Transverse colon (tissue), 4 donors: ENCODE data around the gene CAPN1.

Experiments used
- EP300 ChIP-seq: sonication (generic); formaldehyde crosslinking; IDR thresholded peaks from one replicate; pipeline ENCODE4 v1.6.1; 2017; ENCODE audit warnings: antibody characterized with exemption, low read depth
- POLR2A ChIP-seq: fragments of 450-650 bp; IDR thresholded peaks from one replicate; pipeline ENCODE4 v1.6.1; 2016; ENCODE audit warnings: antibody characterized with exemption, mild to moderate bottlenecking, moderate library complexity
- POLR2AphosphoS5 ChIP-seq, 3 donors: sonication (generic); formaldehyde crosslinking; IDR thresholded peaks; one replicate each; pipeline ENCODE4 v1.6.1; 2016; ENCODE audit warnings: antibody characterized with exemption in 3 of 3
- TF ChIP-seq, protein P1 (sequence below), 5 experiments: fragments of 200-600 bp in 3 of 5; fragments of 450-650 bp in 2 of 5; sonication (generic) in 3 of 5; IDR thresholded peaks; 1 replicate in 2 of 5; 2 replicates in 3 of 5; pipeline ENCODE4 v1.5.1; 2016 to 2017; ENCODE audit warnings: antibody characterized with exemption in 5 of 5, inconsistent platforms in 3 of 5, mild to moderate bottlenecking in 2 of 5, moderate library complexity in 1 of 5

DNA sequence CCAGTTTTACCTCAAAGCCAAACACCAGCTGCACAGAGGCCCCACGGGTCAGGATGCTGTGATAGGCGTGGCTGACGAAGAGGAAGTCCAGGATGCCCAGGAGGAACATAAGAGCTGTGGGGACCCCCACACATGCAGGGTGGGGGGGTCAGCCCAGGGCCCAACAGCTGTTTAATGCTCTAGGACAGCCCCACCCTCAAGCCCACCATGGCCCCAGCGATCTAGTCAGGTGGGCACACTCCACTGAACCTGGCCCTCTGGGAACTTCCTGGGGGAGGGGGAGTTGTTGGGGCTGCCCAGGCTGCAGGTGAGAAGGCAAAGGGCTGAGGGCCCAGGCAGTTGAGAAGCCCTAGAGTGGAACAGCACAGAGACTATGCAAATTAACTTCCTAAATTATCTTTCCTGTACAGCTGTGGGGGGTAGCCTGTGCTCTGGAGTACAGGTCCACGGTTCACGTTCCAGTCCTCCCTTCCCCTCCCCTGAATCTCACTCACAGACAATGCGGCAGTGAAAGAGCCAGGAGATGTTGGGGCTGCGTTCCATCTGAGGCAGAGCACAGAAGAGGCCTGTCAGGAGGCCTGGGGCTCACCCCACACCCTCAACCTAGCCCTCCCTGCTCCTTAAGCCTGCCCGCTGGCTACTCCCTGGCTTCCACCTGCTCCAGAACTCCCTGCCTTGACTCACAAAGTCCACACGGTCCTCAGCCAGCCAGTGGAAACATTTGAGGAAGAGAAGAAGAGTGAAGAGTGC is 49.3 kb upstream of the CAPN1 start:
- TF ChIP-seq, protein P1, sequence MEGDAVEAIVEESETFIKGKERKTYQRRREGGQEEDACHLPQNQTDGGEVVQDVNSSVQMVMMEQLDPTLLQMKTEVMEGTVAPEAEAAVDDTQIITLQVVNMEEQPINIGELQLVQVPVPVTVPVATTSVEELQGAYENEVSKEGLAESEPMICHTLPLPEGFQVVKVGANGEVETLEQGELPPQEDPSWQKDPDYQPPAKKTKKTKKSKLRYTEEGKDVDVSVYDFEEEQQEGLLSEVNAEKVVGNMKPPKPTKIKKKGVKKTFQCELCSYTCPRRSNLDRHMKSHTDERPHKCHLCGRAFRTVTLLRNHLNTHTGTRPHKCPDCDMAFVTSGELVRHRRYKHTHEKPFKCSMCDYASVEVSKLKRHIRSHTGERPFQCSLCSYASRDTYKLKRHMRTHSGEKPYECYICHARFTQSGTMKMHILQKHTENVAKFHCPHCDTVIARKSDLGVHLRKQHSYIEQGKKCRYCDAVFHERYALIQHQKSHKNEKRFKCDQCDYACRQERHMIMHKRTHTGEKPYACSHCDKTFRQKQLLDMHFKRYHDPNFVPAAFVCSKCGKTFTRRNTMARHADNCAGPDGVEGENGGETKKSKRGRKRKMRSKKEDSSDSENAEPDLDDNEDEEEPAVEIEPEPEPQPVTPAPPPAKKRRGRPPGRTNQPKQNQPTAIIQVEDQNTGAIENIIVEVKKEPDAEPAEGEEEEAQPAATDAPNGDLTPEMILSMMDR (IDR thresholded peaks at IDR 0.05) = no peak
- TF ChIP-seq POLR2AphosphoS5 (IDR thresholded peaks at IDR 0.05) (no peak), EP300 (no peak), POLR2A (no peak)
